ENCODE data around the gene ADGRA1.

DNA sequence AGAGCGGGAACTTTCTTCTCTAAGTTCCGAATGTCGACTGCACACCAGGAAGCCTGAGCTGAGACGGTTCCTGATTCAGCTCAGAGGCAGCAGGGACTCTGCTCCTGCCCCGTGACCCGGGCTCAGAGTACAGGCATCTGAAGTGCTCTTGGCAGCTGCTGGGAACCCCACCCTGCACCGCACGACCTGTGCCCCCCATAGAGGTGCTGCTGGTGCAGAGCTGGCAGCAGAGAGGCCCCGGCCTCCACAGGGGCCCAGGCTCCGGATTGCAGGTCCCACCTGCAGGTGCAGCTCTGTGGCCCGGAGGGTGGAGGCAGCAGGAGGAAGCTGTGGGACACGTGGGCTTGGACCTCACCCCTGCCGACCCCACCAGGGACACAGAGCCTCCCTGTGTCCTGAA, 39.5 kb upstream of the ADGRA1 start:
- TF ChIP-seq EZH2 (IDR thresholded peaks at IDR 0.05; ENCODE audit: low read length, missing control alignments) = no peak
- TF ChIP-seq CTCF (conservative IDR thresholded peaks at IDR 0.05 in 1 of 2, IDR thresholded peaks at IDR 0.05 in 1 of 2; ENCODE audit: low read depth in 1 of 2, low read length in 2 of 2) = no peak
